ENCODE data around the gene RET.

RET gene

DNA sequence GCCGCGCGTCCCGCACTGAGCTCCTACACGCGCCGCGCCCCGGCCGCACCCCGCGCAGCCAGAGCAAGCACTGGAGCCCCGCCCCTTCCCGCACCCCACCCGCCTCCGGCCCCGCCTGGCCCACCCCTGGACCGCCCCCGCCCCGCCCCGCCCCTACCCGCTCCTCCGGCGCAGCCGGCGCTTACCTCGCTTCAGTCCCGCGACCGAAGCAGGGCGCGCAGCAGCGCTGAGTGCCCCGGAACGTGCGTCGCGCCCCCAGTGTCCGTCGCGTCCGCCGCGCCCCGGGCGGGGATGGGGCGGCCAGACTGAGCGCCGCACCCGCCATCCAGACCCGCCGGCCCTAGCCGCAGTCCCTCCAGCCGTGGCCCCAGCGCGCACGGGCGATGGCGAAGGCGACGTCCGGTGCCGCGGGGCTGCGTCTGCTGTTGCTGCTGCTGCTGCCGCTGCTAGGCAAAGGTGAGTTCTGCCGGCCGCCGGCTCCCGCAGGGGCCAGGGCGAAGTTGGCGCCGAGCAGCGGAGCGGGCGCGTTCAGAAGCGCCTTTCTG, at the start of gene RET:
Gene RET (plus strand): TSS at position 194 of the 545 bp plus-strand sequence. CDS start 190 bp downstream, at position 384.
- no peak for DNase-seq

DNA sequence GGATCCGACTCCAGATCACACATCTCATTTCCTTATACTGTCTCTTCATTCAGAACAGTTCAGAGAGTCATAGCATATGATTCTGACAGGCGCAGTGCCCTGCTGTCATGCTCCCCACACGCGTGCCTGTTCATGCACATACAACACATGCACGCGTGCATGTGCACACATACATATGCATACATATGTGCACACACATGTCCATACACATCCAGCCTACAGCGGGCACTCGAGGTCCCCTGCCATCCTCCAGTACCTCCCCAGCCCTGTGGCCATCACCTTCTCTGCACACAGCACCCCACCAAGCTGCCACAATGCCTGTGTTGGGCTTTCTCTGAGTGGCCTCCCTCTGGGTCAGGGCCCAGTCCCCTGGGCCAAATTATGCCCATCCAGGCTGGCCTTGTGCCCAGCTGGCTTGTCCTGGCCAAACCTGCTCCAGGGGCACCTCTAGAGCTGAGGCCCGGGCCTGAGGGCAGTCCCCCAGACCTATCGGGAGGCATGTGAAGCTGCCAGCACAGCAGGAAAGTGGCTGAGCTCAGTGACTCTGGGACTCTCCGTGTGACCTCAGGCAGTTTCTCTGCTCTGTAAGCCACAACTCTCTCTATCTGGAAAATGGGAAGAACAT, 49.4 kb upstream of the RET start:
- no peak for DNase-seq

DNA sequence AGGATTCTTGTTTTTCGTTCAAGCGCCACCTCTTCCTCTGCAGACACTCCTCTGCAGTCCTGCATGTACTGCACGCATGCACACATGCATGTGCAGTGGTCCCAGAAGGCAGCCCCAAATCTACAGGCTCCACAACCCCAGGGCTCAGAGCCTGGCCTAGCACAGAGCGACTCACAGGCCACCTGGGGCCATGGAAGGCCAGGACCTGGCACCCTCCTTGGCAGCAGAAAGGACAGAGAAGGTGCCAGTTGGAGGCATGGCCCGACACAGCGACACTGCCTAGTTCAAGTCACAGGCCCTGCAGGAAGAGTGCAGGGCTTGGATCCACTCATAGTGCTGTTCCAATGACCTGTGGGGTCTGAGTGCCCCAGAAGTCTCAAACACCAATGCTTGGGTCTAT, 48.7 kb upstream of the RET start:
- DNase-seq = no peak

DNA sequence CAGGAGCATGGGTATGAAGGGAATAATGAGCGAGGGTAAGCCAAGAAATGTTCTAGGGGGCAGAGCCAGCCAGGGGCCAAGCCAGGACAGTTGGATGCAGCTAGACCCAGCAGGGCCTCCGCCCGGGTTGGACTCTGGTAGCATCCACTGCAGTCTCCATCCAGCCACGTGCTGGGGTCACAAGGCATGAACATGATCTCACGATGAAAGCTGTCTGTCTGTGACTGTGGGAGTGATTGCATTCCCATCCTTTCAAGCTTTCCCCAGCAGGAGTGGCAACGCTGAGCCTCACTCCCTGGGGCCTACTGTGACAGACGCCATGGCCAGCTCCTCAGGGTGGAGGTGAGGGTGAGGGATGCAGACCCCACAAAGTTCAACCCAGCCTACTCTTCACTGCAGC, 47.8 kb upstream of the RET start:
- DNase-seq = no peak

DNA sequence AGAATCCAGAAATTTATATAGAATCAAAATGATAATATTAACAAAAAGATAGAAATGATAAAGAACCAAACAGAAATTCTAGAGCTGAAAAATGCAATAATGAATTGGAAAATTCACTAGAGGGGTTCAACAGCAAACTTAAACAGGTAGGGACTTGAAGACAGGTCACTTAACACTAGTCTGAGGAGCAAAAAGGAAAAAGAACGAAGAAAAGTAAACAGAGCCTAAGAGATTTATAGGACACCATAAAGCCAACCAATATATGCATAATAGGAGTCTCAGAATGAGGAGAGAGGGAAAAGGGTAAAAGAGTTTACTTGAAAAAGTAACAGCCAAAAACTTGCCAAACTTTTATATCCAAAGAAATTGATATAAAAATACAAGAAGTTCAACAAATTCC, 44.3 kb upstream of the RET start:
- no peak for DNase-seq

DNA sequence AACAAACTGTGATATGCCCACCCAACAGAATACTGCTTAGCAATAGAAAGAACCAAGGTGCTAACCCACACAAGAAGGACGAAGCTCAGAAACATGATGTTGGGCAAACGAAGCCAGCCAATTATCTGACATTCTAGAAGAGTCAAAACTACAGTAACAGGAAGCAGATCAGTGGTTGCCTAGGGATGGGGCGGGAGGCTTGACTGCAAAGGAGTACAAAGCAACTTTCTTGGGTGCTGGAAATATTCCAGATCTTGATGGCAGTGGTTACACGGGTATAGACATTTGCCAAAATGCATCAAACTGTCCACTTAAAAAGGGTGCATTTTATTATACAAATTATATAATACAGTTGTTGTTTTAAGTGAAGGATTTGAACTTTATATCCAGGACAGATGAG, 41.1 kb upstream of the RET start:
- no peak for DNase-seq

DNA sequence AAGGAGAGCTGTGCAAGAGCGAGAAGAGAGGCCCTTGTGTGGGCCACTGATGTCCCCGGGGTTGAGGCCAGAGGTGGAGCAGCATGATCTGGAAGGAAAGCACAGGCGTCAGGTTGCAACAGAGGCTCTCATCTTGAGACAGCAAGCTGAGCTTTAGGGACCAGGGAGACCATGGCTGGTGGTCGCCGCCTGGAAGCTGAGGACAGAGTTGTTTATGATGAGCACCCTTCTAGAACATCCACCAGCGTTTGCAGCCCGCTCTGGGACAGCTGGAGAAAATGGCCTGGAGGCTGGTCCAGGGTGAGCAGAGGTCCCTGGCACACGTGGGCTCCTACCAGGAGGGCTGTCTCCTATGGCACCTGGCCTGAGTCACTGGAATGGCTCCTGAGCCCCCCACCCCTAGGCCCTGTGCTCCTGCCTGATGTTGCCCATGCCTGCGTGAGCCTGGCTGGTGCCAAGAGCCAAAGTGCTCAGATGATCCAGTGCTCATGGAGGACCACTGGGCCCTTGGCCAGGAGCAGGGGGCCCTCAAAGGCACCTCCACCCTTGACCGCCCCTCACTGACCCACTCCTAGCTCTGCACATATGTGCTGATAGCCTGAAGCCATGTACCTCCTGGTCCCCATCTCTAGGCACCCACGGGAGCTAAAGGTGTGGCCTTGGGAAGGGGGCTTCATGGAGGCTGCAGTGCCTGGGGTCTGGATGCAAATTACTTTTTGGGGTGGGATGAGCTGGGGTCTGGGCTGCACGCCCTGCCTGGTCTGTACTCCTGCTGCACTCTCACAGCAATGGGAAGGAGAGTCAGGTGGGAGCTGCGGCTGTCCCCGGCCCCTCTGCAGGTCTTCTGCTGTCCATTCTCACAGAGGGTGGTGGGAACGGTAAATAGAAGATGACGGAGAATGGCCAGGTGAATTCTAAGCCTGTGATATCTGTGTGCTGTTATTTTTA, 40.1 kb upstream of the RET start:
- DNase-seq = no peak

DNA sequence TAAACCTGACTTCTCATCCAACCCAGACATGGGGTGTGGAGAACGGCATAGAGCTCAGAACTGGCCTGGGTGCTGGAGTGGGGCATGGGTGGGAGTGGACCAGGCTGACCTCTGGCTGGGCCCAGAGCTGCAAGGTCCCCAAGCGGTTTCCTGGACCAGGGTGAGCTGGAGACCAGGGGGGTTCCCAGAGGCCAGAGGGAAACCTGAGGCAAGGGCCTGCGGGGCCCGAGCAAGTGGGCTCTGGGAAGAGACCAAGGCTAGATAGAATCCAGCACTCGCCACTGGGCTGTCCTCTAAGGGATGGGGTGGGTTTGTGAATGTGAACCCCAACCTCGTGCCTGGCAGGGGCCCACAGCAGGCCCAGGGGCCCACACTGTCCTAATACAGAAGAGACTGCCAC, 39.4 kb upstream of the RET start:
- DNase-seq = no peak

DNA sequence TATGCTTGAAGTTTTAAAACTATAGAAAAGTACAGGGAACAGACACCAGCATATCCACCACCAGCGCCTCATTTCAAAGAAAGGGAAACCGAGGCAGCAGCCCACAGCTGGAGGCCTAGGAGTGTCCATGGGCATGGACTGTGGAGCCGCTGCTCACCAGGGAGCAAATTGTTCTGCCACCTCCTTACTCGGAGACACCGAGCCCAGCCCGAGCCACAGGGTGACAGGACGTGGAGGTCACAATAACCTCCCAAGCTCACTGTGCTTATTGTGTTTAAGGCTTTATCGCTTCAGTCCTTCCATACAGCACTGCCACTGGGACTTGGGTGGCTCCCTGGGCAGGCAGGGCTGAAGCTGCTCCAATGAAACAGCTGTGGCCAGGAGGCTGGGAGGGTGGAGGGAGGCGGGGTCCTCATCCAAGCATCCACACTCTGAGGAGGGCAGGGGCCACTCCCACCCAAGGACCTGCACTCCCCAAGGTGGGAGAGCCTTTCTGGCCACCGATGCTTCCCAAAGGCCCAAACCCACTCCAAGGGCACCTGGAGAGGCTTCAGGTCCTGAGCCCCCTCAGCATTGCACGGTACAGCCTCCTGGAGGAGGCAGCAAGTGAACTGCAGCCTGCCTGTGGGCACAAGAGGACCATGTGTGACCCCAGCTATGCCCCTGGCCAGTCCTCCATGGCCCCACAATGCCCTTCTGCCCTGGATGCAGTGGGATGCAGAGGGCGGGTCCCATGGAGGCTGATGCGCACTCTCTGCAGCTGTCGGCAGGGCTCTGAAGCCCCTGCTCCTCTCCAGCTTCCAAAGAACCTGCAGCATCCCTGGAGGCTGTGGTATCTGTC, 38.7 kb upstream of the RET start:
- DNase-seq = no peak

DNA sequence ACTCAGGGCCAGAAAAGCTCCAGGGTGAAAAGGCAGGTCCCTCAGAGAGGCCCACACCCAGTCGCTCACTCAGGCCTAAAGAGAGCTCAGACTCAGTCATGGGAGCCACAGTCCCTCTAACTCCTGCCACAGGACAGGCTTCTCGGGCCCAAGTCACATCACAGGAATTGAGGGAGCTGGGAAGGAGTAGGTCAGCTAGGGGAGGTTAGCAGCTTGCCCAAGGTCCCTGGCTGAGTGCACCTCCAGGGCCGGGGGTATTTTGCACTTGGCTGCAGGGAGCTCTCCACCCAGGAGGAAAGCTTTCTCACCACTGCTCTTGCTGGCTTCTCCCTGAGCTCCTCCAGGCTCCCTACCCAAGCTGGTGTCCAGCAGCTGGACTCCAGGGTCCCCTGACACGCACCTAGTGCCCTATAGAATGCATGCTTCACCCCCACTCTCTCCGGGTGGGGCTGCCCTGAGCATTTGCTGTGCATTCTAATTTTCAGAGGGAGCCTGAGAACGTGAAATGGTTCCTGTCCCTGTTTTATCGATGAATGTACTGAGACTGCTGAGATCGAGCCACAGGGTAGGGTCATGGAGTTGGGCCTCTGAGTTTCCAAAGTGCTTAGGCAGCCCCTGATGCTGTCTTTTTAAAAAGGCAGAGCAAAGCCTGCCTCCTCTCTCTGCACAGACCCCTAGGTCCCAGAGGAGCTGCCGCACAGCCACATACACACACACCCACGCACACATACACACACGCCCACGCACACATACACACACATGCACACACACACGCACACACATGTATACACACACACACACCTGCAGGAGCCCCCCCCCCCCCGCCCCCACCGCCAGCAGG, 37.9 kb upstream of the RET start:
- DNase-seq = no peak

DNA sequence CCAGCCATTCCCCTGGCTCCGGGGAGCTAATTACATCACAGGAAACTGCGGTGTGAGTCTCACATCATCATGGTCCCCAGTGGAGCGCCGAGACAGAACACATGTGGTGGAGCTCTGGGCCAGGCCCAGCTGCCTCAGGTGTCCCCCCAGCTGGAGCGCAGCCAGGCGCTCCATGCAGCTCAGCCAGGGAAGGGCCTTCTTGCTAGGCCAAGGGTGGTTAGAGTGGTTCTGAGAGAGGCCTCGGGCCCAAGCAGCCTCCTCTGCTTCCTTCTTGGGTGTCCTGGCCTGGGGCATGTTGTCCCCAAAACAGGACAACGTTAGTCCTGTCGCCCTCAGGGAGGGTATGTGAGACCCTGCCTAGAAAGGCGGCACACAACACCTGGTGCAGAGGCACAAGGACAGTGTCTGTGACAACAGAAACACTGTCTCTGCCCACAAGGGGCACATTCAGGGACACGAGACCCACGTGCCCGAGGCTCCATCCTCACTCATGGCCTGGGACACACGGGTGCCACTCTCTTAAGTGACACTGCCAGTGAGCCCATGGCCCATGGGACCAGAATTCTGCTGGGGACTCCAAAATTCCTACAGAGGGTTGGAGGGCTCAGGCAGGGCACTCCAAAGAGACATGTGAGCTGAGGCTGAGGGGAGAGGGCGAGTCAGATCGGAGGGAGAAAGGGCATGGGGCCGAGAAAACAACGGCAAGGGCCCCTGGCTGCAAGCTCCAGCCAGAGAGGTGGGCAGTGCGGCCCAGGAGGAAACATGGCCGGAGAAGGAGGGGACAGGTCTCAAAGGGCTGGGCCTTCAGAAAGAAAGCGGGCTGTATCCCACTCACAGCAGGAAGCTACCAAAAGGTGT, 37.0 kb upstream of the RET start:
- no peak for DNase-seq

DNA sequence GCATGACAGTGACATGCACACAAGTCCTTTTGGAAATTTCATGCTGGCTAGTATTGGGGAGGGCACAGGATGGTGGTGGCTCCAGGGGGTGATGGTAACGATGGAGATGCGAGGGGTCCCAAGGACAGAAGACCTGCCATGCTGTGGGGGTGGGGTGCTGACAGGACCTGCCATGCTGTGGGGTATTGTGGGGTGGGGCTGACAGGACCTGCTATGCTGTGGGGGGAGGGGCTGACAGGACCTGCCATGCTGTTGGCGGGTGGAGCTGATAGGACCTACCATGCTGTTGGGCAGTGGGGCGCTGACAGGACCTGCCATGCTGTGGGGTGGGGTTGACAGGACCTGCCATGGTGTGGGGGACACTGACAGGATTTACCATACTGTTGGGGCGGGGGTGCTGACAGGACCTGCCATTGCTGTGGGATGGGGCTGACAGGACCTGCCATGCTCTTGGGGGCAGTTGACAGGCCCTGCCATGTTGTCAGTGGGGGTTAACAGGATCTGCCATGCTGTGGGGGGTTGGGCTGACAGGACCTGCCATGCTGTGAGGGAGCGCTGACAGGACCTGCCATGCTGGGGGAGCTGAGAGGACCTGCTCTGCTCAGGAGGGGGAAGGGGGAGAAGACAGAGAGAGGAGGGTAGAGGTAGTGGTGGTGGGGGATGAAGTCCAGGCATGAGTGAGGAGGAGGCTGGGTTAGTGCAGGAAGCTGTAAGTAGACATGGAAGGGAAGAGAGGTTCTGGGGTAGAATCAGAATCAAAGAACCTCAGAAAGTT, 36.2 kb upstream of the RET start:
- DNase-seq = no peak

DNA sequence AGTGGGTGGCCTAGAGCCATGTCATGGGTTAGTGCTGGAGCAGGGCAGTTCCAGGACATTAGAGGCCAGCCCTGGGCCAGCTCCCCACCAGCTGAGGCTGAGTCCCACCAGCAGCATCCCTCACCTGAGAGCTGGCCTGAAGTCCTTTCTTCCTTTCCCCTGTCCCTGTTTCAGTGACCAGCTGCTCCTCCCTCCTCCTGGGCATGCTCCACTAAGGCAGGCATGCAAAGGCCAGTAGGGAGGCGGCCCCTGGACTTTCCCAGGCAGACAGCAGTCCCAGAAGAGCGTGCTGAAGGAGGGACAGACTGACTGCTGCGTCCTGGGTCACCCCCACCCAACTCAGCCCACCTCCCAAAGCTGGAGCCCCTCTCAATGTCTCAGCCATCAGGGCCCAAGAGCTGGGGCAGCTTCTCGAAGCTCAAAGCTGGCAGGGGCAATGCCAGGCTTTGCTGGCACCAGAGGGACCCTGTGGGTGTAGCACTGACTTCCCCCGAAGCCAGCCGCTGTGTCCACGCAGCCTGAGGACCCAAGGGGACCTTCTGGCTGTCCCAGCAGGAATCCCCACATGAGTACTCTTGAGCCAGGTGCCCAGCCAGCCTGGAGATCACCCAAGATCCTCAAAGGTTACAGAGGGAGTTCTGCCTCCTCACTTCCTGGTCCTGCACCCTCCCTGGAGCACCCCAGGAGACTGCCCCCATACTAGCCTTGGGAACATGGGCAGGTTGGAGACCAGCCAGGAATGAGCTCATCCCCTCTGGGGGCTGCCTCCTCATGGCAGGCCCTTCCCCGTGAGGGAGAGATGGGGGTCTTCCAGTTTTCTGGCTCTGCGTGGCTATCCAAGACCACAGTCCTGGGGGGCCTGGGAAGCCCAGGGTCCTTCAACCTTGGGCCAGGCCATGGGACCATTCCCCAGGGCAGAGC, 35.2 kb upstream of the RET start:
- DNase-seq = no peak

DNA sequence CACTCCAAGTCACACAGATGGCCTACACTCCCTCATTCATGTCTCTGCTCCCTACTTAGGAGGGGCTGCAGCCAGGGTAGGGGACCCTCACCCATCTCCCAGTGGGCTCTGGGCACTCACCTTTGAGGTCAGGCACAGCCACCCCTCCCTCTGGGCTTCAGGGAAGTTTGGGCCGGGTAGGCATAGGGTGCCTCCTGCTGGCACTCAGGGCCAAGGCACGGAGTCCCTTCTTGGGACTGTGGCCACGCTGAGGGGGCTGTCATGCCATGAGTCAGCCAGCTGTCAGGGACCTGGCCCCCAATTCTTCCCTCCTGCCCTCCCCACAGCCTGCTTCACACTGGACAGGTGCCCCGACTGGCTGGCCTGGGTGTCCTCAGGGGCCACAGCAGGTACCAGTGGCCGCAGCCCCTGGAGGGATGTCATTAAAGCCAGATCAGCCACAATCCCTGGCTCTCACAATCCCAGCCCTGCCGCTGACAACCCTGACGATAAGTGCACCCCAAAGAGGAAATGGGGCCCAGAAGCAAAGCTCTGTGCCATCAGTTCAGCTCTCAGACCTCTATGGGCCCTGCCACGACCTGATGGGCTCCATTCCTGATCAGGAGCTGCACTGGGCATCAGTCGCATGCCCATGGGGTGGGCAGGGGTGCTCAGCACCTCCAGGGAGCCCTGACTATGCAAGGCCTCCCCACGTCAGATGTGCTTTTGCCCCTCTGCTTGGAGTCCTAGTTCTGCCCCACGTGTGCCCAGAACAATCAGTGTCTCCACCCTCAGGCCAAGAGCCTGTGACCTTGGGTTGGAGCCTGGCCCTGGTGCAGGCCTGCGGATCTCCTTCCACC, 34.1 kb upstream of the RET start:
- DNase-seq = no peak

DNA sequence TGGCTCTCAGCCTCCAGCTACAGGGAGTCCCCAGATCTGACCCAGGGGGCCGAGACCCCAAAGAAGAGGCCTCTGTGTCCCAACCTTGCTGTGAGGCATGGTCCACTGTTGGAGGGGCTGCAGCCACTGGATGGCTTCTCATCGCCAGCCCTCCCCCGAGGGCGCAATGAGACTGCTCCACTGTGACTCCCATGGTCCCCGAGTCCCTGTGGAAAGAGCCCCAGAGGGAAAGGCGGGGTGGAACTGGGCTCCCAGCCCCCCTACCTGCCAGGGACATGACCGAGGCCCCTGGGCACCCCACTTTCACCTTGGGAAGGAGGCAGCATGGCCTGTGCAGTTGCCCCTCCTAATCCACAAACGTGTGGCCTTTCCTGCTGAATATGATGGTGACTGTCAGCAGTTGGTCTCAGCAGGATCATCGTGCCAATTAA, 33.5 kb upstream of the RET start:
- DNase-seq = no peak

DNA sequence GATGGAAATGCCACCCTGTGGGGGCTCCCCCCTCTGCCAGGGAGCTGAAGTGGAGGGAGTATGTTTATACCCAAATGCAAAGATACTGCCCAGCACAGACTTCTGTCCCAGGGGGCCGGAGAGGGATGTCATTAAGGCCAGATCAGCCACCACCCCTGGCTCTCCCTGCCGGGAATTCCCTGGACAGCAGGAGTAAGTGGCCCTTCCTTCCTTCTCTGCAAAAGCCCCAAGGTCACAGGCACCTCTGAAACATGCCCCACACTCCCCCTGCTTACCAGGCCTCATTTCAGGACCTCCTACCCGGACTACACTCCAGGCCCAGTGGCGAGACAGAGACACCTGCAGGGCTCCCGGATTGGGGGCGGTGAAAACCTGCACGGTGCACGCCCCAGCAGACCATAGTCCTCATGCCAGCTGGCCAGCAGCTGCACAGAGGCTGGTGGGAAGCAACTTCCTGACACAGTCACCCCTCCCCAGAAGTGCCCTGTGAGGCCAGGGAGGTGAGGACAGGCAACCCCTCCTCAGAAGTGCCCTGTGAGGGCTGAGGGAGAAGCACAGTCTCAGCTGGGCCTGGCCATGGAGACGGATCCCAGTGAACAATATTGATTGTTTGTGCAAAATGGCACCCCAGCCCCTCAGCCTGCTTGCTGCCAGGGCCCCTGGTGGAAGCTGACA, 33.0 kb upstream of the RET start:
- DNase-seq = no peak

DNA sequence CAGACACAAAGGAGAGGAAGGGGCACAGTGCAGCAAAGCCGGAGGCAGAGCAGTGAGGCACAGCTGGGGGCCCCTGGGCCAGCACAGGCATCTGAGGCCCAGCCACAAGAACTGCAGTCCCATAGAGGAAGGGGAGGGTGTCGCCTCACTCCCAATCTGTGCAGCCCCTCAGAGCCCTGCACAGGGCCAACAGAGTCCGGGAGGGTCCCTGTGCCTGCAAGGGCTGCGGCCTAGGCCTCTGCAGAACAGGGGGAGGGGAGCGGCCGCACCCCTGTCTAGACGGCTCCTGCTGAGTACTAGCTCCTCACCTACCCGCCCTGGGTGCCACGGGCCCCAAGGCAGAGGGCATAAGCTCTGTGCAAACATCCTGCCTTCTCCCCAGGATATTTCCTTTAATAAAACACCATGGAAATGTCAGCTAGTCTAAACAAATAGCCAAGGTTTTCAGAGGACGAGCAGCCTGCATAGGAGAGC, 32.4 kb upstream of the RET start:
- DNase-seq = no peak

All from AML-193 (cell line).